NCI-H2227 (cell line): Measurements from ENCODE around the gene ACER1.
"Not testable (repeated sequence)": the region's sequence is repeated elsewhere in the genome, so short reads cannot be mapped to it uniquely, and the experiment has no call there.

Source experiments
- DNase-seq: peaks from one replicate; lab custom pipeline; 2025; ENCODE audit not compliant: unreplicated experiment; lab: John Stamatoyannopoulos, UW

Gene ACER1

GRCh38 chr19:6292006-6292405, 41.4 kb downstream of the ACER1 start:
- no peak for DNase-seq

DNA sequence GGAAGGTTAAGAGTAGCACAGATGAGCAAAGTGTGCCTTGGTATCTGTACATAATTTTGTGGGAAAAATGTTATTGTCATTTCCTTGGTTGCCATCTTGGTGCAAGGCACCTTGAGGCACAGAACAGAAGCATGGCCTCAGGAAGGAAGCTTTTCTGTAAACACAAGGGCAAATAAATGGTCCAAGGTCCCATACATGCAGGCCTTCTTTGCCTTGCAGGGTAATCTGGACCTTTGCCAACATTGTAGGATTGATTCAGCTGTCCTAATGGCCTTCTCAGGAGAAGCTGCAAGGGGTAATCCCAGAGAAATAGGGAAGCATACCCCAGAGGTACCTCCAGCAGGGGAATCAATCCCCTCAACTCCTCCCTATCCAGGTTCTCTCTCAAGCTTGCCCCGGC, 44.7 kb downstream of the ACER1 start:
- no peak for DNase-seq

- DNase-seq: no peak
Measured at GRCh38 chr19:6287269-6287885, 46.0 kb downstream of the ACER1 start.

GRCh38 chr19:6286676-6287075, 46.7 kb downstream of the ACER1 start:
- DNase-seq: no peak

DNA sequence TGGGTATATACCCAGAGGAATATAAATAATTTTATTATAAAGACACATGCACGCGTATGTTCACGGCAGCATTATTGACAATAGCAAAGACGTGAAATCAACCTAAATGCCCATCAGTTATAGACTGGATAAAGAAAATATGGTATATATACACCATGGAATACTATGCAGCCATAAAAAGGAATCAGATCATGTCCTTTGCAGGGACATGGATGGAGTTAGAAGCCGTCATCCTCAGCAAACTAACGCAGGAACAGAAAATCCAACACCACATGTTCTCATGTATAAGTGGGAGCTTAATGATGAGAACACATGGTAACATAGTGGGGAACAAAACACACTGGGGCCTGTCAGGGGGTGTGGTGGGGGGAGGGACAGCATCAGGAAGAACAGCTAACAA, 51.0 kb downstream of the ACER1 start:
- not testable (repeated sequence) for DNase-seq

DNA sequence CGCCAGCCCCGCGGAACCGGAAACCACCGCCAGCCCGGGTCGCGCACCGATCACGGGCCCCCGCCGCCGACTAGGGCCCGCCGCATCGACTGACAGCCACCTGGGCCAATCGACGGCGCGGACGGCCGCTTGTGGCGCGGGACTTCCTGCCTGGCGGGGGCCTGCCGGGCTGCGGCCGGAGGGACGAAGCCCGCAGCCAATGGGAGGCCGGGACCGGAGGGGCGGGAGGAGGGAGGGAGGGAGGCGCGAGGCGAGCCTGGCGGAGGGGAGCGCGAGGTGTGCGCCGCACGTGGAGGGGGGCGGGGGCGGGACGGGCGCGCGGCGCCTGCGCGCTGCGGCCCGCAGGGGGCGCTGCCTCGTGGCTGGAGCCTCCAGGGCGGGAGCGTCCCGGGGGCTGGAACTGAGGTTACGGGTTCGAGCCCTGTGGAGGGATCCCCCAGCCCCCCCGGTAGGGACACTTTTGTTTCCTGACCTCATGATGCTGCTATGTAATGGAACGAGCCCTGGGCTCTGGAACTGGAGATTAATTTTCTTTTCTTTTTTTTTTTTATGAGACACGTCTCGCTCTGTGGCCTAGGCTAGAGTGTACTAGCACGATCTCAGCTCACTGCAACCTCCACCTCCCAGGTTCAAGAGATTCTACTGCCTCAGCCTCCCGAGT, 53.4 kb downstream of the ACER1 start, which contains the start of gene MLLT1:
Gene MLLT1 (minus strand): TSS at position 45 of the 661 bp plus-strand sequence. CDS start 191 bp downstream, outside the sequence.
- peak; percentile 96 for DNase-seq

GRCh38 chr19:6279620-6279930, 53.8 kb downstream of the ACER1 start:
- DNase-seq: no peak

DNA sequence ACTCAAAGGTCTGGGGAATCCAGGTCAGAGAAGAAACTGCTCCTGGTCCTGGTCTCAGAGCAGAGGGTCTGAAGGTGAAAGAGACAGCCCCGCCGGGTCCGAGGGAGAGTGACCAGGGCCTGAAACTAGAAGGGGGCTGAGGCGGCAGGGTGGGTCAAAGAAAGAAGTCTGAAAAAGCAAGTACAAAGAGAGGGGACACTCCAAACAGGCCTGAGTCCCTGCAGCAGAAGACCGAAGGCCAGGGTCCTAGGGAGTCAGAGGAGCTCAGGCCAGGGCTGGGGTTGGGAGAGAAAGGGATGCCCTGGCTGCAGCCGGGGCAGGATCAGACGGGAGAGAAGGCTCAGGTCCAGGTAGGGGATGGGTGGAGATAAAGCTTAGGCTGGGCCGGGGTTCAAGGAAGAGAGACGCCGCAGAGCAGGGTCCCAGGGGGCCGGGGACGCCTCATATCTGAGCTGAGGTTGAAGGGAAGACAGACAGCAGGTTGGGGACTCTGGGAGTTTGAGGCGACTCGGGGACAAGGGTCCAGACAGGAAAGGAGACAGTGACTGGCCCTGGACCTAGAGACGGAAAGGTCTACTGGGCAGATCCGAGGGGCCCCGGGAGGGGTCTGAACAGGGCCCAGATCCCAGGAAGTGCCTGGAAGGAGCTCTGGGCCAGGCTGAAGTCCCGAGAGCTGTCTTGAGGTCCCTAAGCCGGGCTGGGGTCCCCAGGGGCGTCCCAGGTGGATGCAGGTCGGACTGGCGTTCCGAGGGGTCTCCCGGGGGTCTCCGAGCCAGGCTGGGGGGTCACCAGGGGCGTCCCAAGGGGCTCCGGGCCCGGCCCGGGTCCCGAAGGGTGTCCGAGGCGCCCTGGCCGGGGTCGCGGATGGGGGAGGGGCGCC, 54.4 kb downstream of the ACER1 start:
- DNase-seq: no peak

GRCh38 chr19:6278051-6278450, 55.4 kb downstream of the ACER1 start:
- no peak for DNase-seq

- DNase-seq: no peak
Measured at GRCh38 chr19:6276447-6276846, 57.0 kb downstream of the ACER1 start.

GRCh38 chr19:6275170-6275744, 58.2 kb downstream of the ACER1 start:
- DNase-seq: no peak

DNA sequence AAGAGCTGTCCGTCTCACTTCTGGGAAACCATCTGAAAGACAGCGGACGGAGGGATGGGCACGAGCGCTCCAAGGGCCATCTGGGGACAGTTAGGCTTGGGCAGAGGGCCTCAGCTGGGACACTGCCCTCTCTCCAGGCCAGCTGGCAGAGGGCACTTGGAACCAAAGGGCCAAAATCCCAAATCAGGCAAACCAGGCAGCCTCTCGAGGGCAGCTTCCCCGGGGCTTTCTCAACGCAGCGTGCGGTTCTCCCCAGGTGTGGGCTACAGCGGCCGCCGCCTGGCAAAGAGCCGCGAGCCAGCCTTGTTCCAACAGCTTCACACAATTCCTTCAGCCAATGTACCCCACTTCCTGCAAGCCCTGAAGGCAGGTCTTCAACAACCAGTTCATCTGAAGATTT, 58.7 kb downstream of the ACER1 start:
- DNase-seq: no peak

DNA sequence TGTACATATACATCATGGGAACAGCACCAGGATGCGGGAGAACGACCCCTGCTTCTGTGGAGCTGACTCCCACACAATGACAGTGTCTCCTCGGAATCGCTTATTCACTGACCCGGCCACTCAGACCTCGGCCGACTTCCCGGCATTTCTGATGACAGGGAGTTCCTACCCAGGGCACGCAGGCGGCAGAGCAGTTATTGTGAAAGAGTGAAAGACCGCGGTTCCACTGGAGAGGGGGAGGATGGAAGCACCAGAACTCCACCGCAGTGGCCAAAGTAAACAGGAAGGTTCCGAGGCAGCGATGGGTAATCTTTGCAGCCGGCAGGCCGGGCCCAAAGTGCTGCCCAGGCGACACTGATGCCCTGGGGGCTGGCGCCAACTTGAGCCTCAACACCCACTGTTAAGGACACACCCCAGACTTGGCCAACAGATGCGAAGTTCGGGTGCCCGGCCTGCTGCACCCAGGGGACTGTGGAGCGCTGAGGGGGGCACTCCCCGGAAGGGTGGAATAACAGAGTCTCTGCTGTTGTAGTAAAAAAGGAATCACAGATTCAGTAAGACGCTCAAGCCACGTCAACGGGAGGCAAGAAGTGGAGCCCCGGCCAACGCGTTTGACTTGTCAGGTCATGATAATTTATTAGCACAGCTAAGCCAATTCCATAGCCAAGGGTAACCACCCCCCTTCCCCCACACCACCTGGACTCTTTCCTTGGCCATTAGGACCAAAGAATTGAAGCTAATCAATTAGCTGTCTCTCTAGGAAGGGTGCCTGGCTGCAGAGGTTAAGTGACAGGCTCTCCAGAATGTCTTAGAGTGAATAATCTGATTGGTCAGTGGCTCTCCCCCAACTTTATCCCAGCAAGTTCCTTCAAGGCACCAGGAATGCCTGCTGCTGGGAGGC, 59.5 kb downstream of the ACER1 start:
- DNase-seq: no peak

DNA sequence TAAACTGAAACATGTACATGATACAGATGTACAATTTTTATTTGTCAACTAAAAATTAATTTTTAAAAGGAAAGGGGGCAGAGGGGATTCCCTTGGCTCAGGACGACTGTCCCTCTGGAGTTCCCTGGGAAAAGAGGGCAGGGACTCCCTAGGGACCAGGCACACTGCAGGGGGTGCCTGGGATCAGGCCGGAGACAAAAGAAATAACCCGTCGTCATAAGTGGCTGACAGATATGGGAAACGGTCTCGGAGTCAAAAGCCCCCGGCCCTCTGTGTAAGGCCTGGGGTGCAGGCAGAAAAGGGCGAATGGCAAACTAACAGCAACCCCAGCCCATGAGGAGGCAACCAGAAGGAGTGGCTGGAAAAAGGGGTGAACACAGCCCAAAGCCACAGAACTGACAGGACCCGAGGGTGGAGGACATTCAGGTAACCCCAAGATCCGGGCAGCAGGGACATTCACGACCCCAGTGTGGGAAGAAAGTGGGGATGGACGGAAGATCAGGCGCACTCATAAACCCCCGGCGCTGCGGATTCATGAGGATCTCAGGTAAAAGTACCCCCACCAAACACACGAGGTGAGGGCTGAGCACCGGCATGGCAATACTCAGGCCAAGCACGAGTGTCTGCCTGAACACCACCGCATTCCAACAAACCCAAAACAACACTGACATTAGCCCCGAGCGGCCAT, 60.4 kb downstream of the ACER1 start:
- DNase-seq: no peak

- DNase-seq: no peak
Measured at GRCh38 chr19:6272411-6272791, 61.0 kb downstream of the ACER1 start.

GRCh38 chr19:6271721-6272410, 61.5 kb downstream of the ACER1 start:
- DNase-seq: no peak

GRCh38 chr19:6271251-6271650, 62.2 kb downstream of the ACER1 start:
- no peak for DNase-seq

DNA sequence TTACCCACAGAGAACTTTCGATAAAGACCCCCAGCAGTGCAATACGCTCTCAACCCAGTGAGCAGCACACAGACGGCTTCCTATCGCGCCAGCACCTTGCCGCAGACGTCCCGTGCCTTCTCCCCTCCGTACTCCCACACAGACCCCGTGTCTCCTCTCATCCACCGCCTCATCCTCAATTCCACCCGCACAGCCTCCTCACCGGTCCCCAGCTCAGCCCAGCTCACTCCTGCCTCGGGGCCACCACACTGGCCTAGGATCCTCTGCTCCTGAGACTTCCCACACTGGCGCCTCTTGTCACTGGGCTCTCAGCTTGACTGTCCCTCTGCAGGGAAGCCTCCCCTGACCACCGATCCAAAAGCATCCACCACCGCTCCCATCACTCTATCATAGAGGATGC, 62.6 kb downstream of the ACER1 start:
- no peak for DNase-seq

- DNase-seq: no peak
Measured at GRCh38 chr19:6270076-6270745, 63.2 kb downstream of the ACER1 start.
